Progenitor cell of endocrine pancreas (in vitro differentiated cells): ENCODE results near the gene NOC4L. TPM values are rescaled to one million over a fixed set of nuclear protein-coding genes. Genes with fewer than 3 reads are reported as not detected.

Source experiments
- DNase-seq: peaks from one replicate; pipeline ENCODE4 v3.0.0; 2021; ENCODE audit warnings: low spot score; ENCODE audit not compliant: unreplicated experiment
- H3K27ac Mint-ChIP-seq: 2 replicates; pipeline ENCODE4 v1.8.0; 2021; ENCODE audit warnings: mild to moderate bottlenecking, moderate library complexity, mixed read lengths
- H3K27me3 Mint-ChIP-seq: 2 replicates; pipeline ENCODE4 v1.8.0; 2021; ENCODE audit warnings: mixed read lengths
- H3K36me3 Mint-ChIP-seq: 2 replicates; pipeline ENCODE4 v1.8.0; 2022; ENCODE audit warnings: mixed read lengths; ENCODE audit not compliant: insufficient read depth
- H3K4me1 Mint-ChIP-seq: 2 replicates; pipeline ENCODE4 v1.8.0; 2021; ENCODE audit warnings: low read depth, mixed read lengths
- H3K4me3 Mint-ChIP-seq: 2 replicates; pipeline ENCODE4 v1.8.0; 2021; ENCODE audit warnings: low read depth, mild to moderate bottlenecking, moderate library complexity, mixed read lengths
- H3K9me3 Mint-ChIP-seq: 2 replicates; pipeline ENCODE4 v1.8.0; 2021; ENCODE audit warnings: low read depth, mixed read lengths
- total RNA-seq: library from RNA; stranded (reverse); gene quantifications from 2 replicates; pipeline ENCODE4 v1.2.1, GENCODE V29; 2021
- TF ChIP-seq, protein P1 (sequence below): fragments of 200-600 bp; sonication (generic); IDR thresholded peaks from one replicate; pipeline ENCODE4 v1.5.0; 2021; ENCODE audit warnings: antibody characterized with exemption, mild to moderate bottlenecking; ENCODE audit not compliant: unreplicated experiment

Gene NOC4L
- total RNA-seq, 1 donor from 2014 or later, result 27.0 TPM

DNA sequence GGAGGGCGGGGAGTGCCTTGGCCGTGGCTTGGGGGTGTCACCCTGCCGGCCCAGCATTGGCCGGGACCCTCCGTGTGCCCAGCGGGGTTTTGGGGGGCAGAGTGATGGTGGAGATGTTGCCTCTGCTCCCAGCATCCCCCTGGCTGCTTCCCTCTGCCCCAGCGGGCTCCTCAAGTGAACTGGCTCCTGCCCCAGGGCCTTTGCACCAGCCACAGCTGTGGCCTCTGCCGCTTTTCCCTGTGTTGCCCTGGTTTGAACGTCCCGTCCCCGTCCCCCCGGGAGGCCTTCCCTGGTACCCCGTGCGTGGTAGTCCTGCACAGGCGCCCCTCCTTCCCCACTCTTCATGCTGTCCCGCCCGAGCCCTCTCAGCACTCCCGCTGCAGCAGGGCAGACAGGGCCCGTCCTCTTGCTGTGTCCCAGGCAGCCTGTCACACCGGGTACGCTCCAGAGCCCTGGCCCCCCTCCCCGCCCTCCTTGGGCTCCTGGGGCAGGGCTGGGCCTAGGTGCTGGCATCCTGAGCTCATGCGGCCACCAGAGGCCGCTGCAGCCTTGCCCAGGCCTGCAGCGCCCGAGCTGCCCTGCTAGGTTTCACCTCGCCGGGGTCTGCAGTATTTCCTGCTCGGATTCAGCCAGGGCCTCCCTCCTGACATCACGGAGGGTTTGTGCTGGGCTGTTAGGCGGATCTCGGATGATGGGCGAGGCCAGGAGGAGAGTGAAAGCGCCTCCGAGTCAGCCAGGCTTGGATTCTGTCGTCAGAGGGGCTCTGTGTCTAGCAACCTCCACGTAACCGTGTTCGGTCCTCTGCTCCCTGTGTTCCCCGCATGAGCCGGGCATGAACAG lies 9.5 kb downstream of the NOC4L start:
- Mint-ChIP-seq H3K27me3 (peaks cover 3% of the 10 kb centered on the region), H3K36me3 (no peaks in the 10 kb centered on the region), H3K4me1 (no peaks in the 10 kb centered on the region), H3K9me3 (no peaks in the 10 kb centered on the region), H3K4me3 (no peak overlapping the region), H3K27ac (no peak overlapping the region)
- peak; percentile 74 for DNase-seq
- TF ChIP-seq, protein P1, sequence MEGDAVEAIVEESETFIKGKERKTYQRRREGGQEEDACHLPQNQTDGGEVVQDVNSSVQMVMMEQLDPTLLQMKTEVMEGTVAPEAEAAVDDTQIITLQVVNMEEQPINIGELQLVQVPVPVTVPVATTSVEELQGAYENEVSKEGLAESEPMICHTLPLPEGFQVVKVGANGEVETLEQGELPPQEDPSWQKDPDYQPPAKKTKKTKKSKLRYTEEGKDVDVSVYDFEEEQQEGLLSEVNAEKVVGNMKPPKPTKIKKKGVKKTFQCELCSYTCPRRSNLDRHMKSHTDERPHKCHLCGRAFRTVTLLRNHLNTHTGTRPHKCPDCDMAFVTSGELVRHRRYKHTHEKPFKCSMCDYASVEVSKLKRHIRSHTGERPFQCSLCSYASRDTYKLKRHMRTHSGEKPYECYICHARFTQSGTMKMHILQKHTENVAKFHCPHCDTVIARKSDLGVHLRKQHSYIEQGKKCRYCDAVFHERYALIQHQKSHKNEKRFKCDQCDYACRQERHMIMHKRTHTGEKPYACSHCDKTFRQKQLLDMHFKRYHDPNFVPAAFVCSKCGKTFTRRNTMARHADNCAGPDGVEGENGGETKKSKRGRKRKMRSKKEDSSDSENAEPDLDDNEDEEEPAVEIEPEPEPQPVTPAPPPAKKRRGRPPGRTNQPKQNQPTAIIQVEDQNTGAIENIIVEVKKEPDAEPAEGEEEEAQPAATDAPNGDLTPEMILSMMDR, result peak; percentile 97

DNA sequence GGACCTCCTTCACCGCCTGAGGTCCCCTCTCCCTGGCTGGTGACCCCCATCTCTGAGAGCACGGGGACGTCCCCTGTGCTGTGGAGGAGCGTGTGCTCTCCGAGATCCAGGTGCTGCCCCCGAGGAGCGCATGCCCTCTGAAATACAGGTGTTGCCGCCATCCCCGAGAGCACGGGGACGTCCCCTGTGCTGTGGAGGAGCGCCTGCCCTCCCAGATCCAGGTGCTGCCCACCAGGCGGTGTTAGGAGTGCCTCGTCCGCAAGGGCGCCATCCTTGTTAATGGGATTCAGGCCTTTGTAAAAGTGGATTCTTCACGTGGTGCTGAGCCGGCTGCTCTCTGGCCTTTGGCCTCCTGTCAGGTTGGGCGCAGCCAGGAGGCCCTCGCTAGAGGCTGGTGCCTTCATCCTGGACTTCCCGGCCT lies 10.1 kb downstream of the NOC4L start:
- Mint-ChIP-seq H3K4me3 (no peak overlapping the region), H3K36me3 (no peaks in the 10 kb centered on the region), H3K9me3 (no peaks in the 10 kb centered on the region), H3K27me3 (peaks cover 3% of the 10 kb centered on the region), H3K27ac (no peak overlapping the region), H3K4me1 (no peaks in the 10 kb centered on the region)
- TF ChIP-seq, protein P1, result no peak
- no peak for DNase-seq

DNA sequence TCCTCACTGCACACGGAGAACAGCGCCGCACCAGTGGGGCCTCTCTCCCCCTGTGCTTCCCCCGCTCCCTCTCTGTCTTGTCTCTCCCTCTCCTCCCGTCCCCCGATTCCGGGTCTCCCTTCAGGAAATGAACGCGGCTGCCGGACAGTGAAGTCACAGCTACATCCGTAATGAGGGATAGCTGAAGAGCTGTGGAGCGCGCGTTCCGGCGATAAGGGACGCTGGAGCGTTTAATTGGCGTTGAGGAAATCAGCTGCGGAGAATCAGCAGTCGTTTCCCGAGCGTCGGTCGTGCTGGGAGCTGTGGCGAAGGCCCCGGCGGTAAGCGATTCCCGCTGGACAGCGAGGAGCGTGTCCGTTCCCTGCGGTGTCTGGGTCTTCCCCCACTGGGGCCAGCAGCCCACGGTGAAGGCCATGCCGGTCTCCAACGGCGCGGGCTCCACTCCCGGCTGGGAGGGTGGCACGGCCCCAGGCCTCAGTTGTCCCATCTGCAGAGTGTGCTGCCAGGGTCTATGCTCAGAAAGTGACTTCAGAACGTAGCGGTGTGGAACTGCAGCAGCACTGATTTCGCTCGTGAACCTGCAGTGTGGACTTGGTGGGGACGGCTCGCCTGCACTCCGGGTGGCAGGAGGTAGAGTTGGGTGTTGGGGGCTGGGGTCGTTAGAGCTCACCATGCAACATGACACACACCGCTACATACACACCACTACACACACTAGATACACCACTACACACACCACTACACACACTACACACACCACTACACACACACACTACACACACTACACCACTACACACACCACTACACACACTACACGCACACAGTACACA lies 10.9 kb downstream of the NOC4L start:
- Mint-ChIP-seq H3K27ac (no peak overlapping the region), H3K27me3 (peaks cover 9% of the 10 kb centered on the region), H3K9me3 (no peaks in the 10 kb centered on the region), H3K4me3 (no peak overlapping the region), H3K4me1 (no peaks in the 10 kb centered on the region), H3K36me3 (no peaks in the 10 kb centered on the region)
- no peak for DNase-seq
- TF ChIP-seq, protein P1, result no peak

- Mint-ChIP-seq H3K4me3 (no peak overlapping the region), H3K4me1 (no peaks in the 10 kb centered on the region), H3K27me3 (peaks cover 10% of the 10 kb centered on the region), H3K36me3 (no peaks in the 10 kb centered on the region), H3K27ac (no peak overlapping the region), H3K9me3 (no peaks in the 10 kb centered on the region)
- no peak for DNase-seq
- TF ChIP-seq, protein P1, result no peak
Measured at GRCh38 chr12:132155771-132156572, 11.7 kb downstream of the NOC4L start.
